Measurements from ENCODE around the gene ELFN1.

The ELFN1 gene

DNA sequence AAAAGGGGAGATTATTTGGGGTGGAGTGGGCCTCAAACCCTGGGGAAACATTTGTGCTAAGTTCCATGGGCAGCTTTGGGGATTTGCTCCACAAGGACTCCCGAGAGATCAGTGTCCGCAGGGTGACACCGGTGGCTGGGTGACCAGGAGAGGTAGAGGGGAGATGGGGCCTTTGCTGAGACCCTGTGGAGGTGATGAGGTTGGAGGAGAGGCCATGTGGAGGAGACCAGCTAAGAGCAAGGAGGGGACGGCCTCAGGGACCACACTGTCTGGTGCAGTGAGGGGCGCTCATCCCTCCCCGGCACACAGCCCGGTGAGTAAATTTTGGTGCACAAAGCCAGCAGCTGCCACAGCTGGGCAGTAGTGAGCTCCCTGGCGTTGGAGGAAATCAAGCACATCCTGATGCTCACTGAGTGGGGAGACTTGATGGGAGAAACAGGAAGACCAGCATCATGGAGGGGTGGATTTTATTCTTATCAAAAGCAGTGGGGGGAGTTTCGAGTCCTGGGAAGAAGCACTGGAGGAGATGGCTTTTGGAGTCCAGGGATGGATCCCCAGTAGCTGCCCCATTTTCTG, 20.2 kb upstream of the ELFN1 start:
- H3K27me3 Mint-ChIP-seq = peaks cover 85% of the 10 kb centered on the region
- no peaks in the 10 kb centered on the region for H3K36me3 Mint-ChIP-seq
- H3K4me1 Mint-ChIP-seq = peaks cover 6% of the 10 kb centered on the region
- H3K9me3 Mint-ChIP-seq = no peaks in the 10 kb centered on the region
- H3K27ac Mint-ChIP-seq = no peak overlapping the region
- H3K4me3 Mint-ChIP-seq = no peak overlapping the region
- no peak for ATAC-seq

- no peaks in the 10 kb centered on the region for H3K9me3 Mint-ChIP-seq
- no peaks in the 10 kb centered on the region for H3K36me3 Mint-ChIP-seq
- peaks cover 85% of the 10 kb centered on the region for H3K27me3 Mint-ChIP-seq
- no peak overlapping the region for H3K4me3 Mint-ChIP-seq
- peaks cover 6% of the 10 kb centered on the region for H3K4me1 Mint-ChIP-seq
- no peak overlapping the region for H3K27ac Mint-ChIP-seq
- no peak for ATAC-seq
These were observed 19.6 kb upstream of the ELFN1 start for GRCh38 chr7:1650363-1651030.

- H3K4me3 Mint-ChIP-seq = no peak overlapping the region
- H3K9me3 Mint-ChIP-seq = no peaks in the 10 kb centered on the region
- H3K36me3 Mint-ChIP-seq = no peaks in the 10 kb centered on the region
- H3K27ac Mint-ChIP-seq = no peak overlapping the region
- ATAC-seq = no peak
- peaks cover 6% of the 10 kb centered on the region for H3K4me1 Mint-ChIP-seq
- H3K27me3 Mint-ChIP-seq = peaks cover 85% of the 10 kb centered on the region
These were observed 19.0 kb upstream of the ELFN1 start for GRCh38 chr7:1651031-1651446.

GRCh38 chr7:1651891-1652290, 18.2 kb upstream of the ELFN1 start:
- H3K4me1 Mint-ChIP-seq = peaks cover 6% of the 10 kb centered on the region
- no peak overlapping the region for H3K27ac Mint-ChIP-seq
- no peak overlapping the region for H3K4me3 Mint-ChIP-seq
- no peaks in the 10 kb centered on the region for H3K36me3 Mint-ChIP-seq
- ATAC-seq = no peak
- H3K27me3 Mint-ChIP-seq = peaks cover 85% of the 10 kb centered on the region
- H3K9me3 Mint-ChIP-seq = no peaks in the 10 kb centered on the region

DNA sequence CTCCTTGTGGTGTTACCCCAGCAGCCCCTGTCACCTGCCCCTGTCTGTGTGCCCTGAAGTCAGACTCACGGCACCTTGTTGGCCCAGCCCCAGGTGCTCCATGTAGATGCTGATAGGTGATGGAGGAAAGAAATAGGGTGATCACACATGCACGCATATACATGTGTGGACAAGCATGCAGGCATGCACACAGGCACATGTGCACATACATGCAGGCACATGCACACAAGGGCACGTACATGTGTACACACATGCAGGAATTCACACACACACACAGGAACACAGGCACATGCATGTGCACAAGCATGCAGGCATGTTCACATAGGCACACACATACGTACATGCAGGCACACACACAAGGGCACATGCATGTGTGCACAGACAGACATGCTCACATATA, 16.6 kb upstream of the ELFN1 start:
- ATAC-seq = no peak
- no peak overlapping the region for H3K27ac Mint-ChIP-seq
- H3K9me3 Mint-ChIP-seq = peaks cover 2% of the 10 kb centered on the region
- H3K27me3 Mint-ChIP-seq = peaks cover 85% of the 10 kb centered on the region
- H3K4me1 Mint-ChIP-seq = no peaks in the 10 kb centered on the region
- H3K4me3 Mint-ChIP-seq = no peak overlapping the region
- no peaks in the 10 kb centered on the region for H3K36me3 Mint-ChIP-seq

DNA sequence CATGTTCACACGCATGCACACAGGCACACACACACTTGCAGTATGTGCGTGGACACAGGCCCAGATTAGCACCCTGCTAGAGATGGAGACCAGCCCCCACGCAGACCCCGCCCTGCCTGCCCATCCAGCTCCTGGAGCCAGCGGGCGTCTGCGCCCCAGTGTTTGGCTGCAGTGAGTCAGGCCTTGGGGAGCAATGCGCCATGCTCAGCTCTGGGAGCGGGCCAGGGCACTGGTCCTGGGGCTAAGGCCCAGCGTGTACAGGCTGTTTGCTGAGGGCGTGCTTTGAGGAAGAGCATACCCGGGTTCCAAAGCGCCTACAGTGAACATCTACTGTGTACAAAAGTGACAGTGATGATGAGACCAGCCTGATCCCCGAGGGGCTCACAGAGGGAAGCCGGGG, 16.0 kb upstream of the ELFN1 start:
- Mint-ChIP-seq H3K36me3 (no peaks in the 10 kb centered on the region), H3K27ac (no peak overlapping the region), H3K9me3 (peaks cover 2% of the 10 kb centered on the region), H3K27me3 (peaks cover 85% of the 10 kb centered on the region), H3K4me1 (no peaks in the 10 kb centered on the region), H3K4me3 (no peak overlapping the region)
- ATAC-seq = peak; percentile 10

- peaks cover 78% of the 10 kb centered on the region for H3K27me3 Mint-ChIP-seq
- H3K4me1 Mint-ChIP-seq = no peaks in the 10 kb centered on the region
- H3K4me3 Mint-ChIP-seq = no peak overlapping the region
- H3K9me3 Mint-ChIP-seq = peaks cover 2% of the 10 kb centered on the region
- H3K36me3 Mint-ChIP-seq = no peaks in the 10 kb centered on the region
- ATAC-seq = no peak
- no peak overlapping the region for H3K27ac Mint-ChIP-seq
These were observed 15.2 kb upstream of the ELFN1 start for GRCh38 chr7:1654738-1655475.

GRCh38 chr7:1659696-1660095, 10.4 kb upstream of the ELFN1 start:
- Mint-ChIP-seq H3K36me3 (peaks cover 4% of the 10 kb centered on the region), H3K4me1 (peaks cover 7% of the 10 kb centered on the region), H3K27me3 (peaks cover 79% of the 10 kb centered on the region), H3K27ac (no peak overlapping the region), H3K9me3 (peaks cover 10% of the 10 kb centered on the region), H3K4me3 (no peak overlapping the region)
- no peak for ATAC-seq

- no peak overlapping the region for H3K27ac Mint-ChIP-seq
- no peak for ATAC-seq
- peaks cover 61% of the 10 kb centered on the region for H3K27me3 Mint-ChIP-seq
- H3K36me3 Mint-ChIP-seq = peaks cover 4% of the 10 kb centered on the region
- H3K4me1 Mint-ChIP-seq = peaks cover 7% of the 10 kb centered on the region
- H3K4me3 Mint-ChIP-seq = no peak overlapping the region
- peaks cover 10% of the 10 kb centered on the region for H3K9me3 Mint-ChIP-seq
These were observed 8.6 kb upstream of the ELFN1 start for GRCh38 chr7:1661461-1661860.

- Mint-ChIP-seq H3K4me3 (no peak overlapping the region), H3K36me3 (peaks cover 4% of the 10 kb centered on the region), H3K27ac (no peak overlapping the region), H3K4me1 (peaks cover 11% of the 10 kb centered on the region), H3K9me3 (peaks cover 10% of the 10 kb centered on the region), H3K27me3 (peaks cover 60% of the 10 kb centered on the region)
- no peak for ATAC-seq
These were observed 8.0 kb upstream of the ELFN1 start for GRCh38 chr7:1662101-1662500.

DNA sequence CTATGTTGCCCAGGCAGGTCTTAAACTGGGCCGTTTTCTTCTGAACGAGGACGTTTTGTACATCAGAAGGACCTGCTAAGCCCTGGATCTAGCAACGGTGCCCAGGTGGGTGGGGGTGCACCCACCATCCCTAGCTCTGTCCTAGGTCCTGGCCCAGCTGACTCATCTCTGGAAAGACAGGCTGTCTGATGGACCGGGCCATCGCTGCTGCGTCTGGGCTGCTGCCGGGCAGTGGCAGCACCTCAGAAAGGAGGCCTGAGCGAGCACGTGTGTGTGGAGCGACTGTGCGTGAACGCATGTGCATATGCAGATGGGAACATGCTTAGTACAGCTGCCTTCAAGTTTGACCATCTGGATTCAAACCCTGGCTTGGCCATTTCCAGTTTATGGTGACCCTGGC, 7.3 kb upstream of the ELFN1 start:
- no peak overlapping the region for H3K4me3 Mint-ChIP-seq
- peaks cover 57% of the 10 kb centered on the region for H3K27me3 Mint-ChIP-seq

GRCh38 chr7:1663223-1663622, 6.9 kb upstream of the ELFN1 start:
- H3K27ac Mint-ChIP-seq = no peak overlapping the region
- H3K9me3 Mint-ChIP-seq = peaks cover 8% of the 10 kb centered on the region
- peaks cover 57% of the 10 kb centered on the region for H3K27me3 Mint-ChIP-seq

More for the DNA sequence above, 7.3 kb upstream of the ELFN1 start:
- Mint-ChIP-seq H3K9me3 (peaks cover 10% of the 10 kb centered on the region), H3K36me3 (peaks cover 4% of the 10 kb centered on the region), H3K4me1 (peaks cover 14% of the 10 kb centered on the region), H3K27ac (no peak overlapping the region)
- no peak for ATAC-seq

DNA sequence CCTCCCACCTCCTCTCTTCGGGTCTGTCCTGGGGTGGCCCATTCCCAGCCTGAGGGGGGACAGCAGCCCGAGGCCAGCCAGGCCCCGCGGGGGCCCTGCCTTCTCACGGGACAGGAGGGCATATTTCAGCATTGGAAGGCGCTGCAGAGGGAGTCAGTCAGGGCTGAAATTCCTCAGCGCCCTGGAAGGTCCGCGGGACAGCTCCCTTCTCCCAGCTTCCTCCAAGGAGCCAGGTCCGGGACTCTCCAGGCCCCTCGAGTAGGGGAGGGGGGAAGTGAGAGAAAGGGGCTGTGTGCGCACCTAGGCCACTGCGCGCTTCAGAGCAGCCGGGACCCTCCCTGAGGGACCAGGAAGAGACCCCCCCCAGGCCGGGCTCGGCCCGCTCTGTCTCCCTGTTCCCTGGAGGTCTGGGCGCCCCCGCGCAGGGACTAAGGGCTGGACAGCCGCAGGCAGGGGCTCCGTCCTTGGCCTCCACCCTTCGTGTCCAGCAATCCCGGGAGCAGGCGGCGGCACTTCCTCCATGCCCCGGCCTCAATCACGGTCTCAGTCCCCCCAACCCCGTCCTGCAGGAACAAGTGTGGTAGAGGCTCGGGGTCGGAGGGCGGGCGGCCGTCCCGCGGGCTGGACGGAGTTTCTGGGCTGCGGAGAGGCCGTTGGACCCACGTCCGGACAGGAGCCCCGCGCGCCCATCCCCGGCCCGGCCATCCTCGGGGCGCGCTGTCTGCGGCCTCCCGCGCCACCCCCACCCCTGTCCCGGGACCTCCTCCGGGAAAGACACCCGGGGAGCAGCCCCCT, 6.0 kb upstream of the ELFN1 start:
- Mint-ChIP-seq H3K27ac (no peak overlapping the region), H3K27me3 (peaks cover 57% of the 10 kb centered on the region), H3K4me1 (peaks cover 25% of the 10 kb centered on the region), H3K36me3 (peaks cover 4% of the 10 kb centered on the region), H3K4me3 (peak overlapping the region; percentile 35), H3K9me3 (peaks cover 8% of the 10 kb centered on the region)
- ATAC-seq = no peak

More at GRCh38 chr7:1663223-1663622, 6.9 kb upstream of the ELFN1 start:
- peak overlapping the region; percentile 35 for H3K4me3 Mint-ChIP-seq
- H3K4me1 Mint-ChIP-seq = peaks cover 17% of the 10 kb centered on the region
- peaks cover 4% of the 10 kb centered on the region for H3K36me3 Mint-ChIP-seq
- ATAC-seq = no peak

DNA sequence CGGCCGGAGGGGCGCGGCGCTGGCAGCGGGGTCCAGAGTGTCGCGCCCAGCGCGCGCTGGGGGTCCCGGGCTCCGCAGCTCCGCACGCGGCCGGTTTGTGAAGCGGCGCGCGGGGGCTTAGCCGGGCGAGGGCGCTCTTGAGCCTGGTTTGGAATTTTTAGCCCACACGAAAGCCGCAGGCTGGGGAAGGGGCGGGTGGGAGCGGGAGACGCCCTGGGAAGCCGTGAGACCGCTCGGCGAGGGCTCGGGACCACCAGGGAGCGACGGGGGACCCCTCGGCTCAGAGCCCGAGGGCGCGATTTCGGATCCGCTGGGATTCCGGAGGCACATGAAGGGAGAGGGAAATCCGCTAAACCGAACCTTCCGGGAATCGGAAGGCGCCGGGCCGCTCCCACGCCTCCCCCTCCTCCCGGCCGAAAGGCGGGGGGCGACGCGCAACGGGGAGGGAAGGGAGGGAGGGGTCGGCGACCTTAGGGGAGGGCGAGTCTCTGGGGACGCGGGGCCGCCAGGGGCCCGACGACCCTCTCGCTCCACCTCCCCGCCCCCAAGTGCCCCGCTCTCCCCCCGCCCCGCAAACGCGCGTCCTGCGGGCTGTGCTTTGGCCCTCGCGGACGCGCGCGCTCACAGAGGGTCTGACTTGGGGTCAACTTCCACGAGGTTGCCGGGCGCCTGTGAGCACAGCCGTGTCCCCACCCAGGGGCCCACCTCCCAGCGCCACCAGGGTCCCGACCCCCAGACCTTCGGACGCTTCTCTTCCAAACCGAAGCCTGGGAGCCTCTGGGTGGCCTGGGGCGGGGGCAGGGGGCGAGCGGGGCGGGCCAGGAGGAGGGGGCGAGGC, 5.1 kb upstream of the ELFN1 start:
- Mint-ChIP-seq H3K36me3 (peaks cover 4% of the 10 kb centered on the region), H3K4me1 (peaks cover 29% of the 10 kb centered on the region), H3K9me3 (peaks cover 8% of the 10 kb centered on the region), H3K4me3 (peak overlapping the region; percentile 44), H3K27me3 (peaks cover 60% of the 10 kb centered on the region), H3K27ac (no peak overlapping the region)
- no peak for ATAC-seq

All from stimulated activated memory B cell treated with anti-CD40 and anti-IgM and Interleukin-4, amounts not matched to agents 10 μg/mL and 1 μg/mL and 100 μg/mL, for 72 hours (primary cell).